Measurements from ENCODE around the gene HOTAIR. TPM values are rescaled to one million over a fixed set of nuclear protein-coding genes. Genes with fewer than 3 reads are reported as not detected.

Gene HOTAIR
- polyA plus RNA-seq, 1 experiment, result 11.4 TPM

DNA sequence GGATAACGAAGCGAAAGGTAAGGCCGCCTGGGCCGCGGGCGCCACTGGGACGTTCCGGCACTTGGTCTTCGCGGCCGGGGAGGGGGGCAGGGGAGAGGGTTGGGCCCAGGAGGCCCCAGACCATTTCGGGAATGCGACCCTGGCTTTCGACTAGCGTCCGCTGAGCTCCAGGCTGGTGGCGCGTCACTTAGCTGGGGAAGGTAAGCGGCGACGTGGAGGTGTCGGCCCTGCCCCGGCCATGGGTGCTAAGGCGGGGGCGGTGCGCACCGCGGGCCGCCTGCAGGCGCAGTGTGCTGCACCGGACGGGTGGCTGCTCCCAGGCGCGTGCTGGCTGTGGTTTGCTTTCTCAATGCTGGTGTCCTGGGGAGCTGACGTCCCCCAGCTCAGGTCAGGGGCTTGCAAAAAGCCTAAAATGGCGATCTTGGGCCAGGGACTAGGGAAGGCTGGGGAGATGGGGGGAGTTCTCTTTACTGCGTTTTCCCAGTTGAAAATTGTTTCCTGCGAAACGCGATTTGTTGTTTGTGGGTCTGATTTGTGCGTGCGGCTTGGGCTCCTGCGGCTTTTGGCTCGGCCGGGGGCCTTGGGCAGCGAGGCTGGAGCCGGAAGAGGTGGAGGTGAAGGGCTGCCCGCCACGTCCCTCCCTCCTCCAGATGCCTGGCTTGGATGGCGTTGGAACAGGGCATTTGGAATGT is 11.4 kb upstream of the HOTAIR start:
- no peak for DNase-seq (ENCODE audit: low read depth)
- Histone ChIP-seq H3K36me3 (ENCODE audit: control insufficient read depth, insufficient read depth, low read length) (no peaks in the 10 kb centered on the region; the same call in 1 of the 2 replicates), H3K27me3 (ENCODE audit: control insufficient read depth, insufficient read depth, low read length) (peaks cover 3% of the 10 kb centered on the region; the same call in 1 of the 2 replicates), H3K4me3 (ENCODE audit: low read depth, low read length) (peak overlapping the region; percentile 60)
- ChIA-PET CTCF (interaction anchor here (0.8 to 5.8 kb wide), 28 partner anchors 10 to 418 kb away, joined by 3 to 90 read pairs (median 6); partner anchors contain the start of genes HOXC5, HOXC8 and HOXC9), POLR2A (no interaction called here)
- TF ChIP-seq, protein P1, sequence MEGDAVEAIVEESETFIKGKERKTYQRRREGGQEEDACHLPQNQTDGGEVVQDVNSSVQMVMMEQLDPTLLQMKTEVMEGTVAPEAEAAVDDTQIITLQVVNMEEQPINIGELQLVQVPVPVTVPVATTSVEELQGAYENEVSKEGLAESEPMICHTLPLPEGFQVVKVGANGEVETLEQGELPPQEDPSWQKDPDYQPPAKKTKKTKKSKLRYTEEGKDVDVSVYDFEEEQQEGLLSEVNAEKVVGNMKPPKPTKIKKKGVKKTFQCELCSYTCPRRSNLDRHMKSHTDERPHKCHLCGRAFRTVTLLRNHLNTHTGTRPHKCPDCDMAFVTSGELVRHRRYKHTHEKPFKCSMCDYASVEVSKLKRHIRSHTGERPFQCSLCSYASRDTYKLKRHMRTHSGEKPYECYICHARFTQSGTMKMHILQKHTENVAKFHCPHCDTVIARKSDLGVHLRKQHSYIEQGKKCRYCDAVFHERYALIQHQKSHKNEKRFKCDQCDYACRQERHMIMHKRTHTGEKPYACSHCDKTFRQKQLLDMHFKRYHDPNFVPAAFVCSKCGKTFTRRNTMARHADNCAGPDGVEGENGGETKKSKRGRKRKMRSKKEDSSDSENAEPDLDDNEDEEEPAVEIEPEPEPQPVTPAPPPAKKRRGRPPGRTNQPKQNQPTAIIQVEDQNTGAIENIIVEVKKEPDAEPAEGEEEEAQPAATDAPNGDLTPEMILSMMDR (IDR thresholded peaks at IDR 0.05; ENCODE audit: insufficient read depth, low read depth, low read length), result no peak

- H3K27me3 ChIP-seq (ENCODE audit: control insufficient read depth, insufficient read depth, low read length), result peaks cover 2% of the 10 kb centered on the region; the same call in 1 of the 2 replicates
- H3K4me3 ChIP-seq (ENCODE audit: low read depth, low read length), result peak overlapping the region; percentile 60
Observed at GRCh38 chr12:53985692-53985993, 10.9 kb upstream of the HOTAIR start.

DNA sequence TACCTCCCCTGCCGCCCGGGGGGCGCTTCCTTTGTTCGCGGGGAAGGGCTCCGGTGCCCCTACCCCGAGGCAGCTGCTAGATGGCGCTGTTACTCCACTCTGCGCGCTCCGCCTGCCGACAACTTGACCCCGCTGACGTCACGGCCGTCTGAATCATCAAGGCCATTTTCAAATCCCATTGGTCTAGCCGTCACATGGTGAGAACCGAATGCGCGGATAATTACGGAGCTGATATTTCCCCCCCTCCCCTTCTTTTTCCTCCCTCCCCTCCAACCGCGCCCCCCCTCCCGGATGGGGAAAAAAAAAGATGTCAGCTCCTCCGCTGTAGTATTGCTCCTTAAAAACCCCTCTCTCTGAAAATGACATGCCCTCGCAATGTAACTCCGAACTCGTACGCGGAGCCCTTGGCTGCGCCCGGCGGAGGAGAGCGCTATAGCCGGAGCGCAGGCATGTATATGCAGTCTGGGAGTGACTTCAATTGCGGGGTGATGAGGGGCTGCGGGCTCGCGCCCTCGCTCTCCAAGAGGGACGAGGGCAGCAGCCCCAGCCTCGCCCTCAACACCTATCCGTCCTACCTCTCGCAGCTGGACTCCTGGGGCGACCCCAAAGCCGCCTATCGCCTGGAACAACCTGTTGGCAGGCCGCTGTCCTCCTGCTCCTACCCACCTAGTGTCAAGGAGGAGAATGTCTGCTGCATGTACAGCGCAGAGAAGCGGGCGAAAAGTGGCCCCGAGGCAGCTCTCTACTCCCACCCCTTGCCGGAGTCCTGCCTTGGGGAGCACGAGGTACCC is 10.3 kb upstream of the HOTAIR start, which contains the start of gene HOXC10:
Gene HOXC10, plus strand, starts transcription at position 246 of the 791 bp plus-strand sequence. Its CDS starts 114 bp downstream, at position 360.
- H3K36me3 ChIP-seq (ENCODE audit: control insufficient read depth, insufficient read depth, low read length), result no peaks in the 10 kb centered on the region
- ChIA-PET POLR2A (interaction anchor here (0.5 kb wide), 1 partner anchor 210 kb away, joined by 3 read pairs; no protein-coding TSS in a partner anchor), CTCF (interaction anchor here (0.5 to 5.8 kb wide), 39 partner anchors 9 to 419 kb away, joined by 3 to 90 read pairs (median 5); partner anchors contain the start of genes HOXC11, HOXC5, HOXC8 and HOXC9)
- H3K27me3 ChIP-seq (ENCODE audit: control insufficient read depth, insufficient read depth, low read length), result peaks cover 2% of the 10 kb centered on the region; the same call in 1 of the 2 replicates
- H3K4me3 ChIP-seq (ENCODE audit: low read depth, low read length), result peak within 1 kb of the TSS; percentile 60
- no peak for DNase-seq (ENCODE audit: low read depth)
- TF ChIP-seq, protein P1 (IDR thresholded peaks at IDR 0.05; ENCODE audit: insufficient read depth, low read depth, low read length), result peak; percentile 83

More at GRCh38 chr12:53985692-53985993, 10.9 kb upstream of the HOTAIR start:
- TF ChIP-seq, protein P1 (IDR thresholded peaks at IDR 0.05; ENCODE audit: insufficient read depth, low read depth, low read length), result no peak
- POLR2A ChIA-PET, result no interaction called here
- H3K36me3 ChIP-seq (ENCODE audit: control insufficient read depth, insufficient read depth, low read length), result no peaks in the 10 kb centered on the region; the same call in 1 of the 2 replicates
- DNase-seq (ENCODE audit: low read depth), result no peak
- CTCF ChIA-PET, result interaction anchor here (0.8 to 5.8 kb wide), 29 partner anchors 10 to 418 kb away, joined by 3 to 90 read pairs (median 6); partner anchors contain the start of genes HOXC5, HOXC8, HOXC9 and SMUG1

GRCh38 chr12:53983950-53984572 is 9.3 kb upstream of the HOTAIR start:
- TF ChIP-seq, protein P1 (IDR thresholded peaks at IDR 0.05; ENCODE audit: insufficient read depth, low read depth, low read length), result no peak
- peak overlapping the region; percentile 46 for H3K4me3 ChIP-seq (ENCODE audit: low read depth, low read length)
- H3K27me3 ChIP-seq (ENCODE audit: control insufficient read depth, insufficient read depth, low read length), result peaks cover 2% of the 10 kb centered on the region; the same call in 1 of the 2 replicates
- ChIA-PET POLR2A (interaction anchor here (0.8 kb wide), 1 partner anchor 213 kb away, joined by 4 read pairs; no protein-coding TSS in a partner anchor), CTCF (interaction anchor here (0.8 to 5.8 kb wide), 18 partner anchors 8 to 241 kb away, joined by 3 to 90 read pairs (median 6); partner anchors contain the start of genes HOXC11, HOXC12, HOXC5 and HOXC8)
- no peak for DNase-seq (ENCODE audit: low read depth)
- H3K36me3 ChIP-seq (ENCODE audit: control insufficient read depth, insufficient read depth, low read length), result no peaks in the 10 kb centered on the region

All from BJ (cell line).